Mucosa of descending colon (tissue), 3 donors: Measurements from ENCODE around the gene LHX1. TPM values are rescaled to one million over a fixed set of nuclear protein-coding genes. Genes with fewer than 3 reads are reported as not detected.

Experiments used
- ATAC-seq: fragments of 200-7000 bp; cut with Tn5 transposase; one replicate; pipeline ENCODE4 v1.9.1; 2020; ENCODE audit warnings: mild to moderate bottlenecking, moderate library complexity
- DNase-seq, 3 donors: peaks; one replicate each; pipeline ENCODE4 v3.0.0-alpha.2; 2020
- H3K36me3 ChIP-seq: fragments of 200-600 bp; one replicate; pipeline ENCODE4 v1.8.0; 2021; ENCODE audit warnings: low read depth, mild to moderate bottlenecking
- H3K4me1 ChIP-seq: fragments of 200-600 bp; one replicate; pipeline ENCODE4 v1.8.0; 2021; ENCODE audit warnings: low read depth, mild to moderate bottlenecking
- H3K4me3 ChIP-seq: fragments of 200-600 bp; one replicate; pipeline ENCODE4 v1.8.0; 2021; ENCODE audit warnings: mild to moderate bottlenecking
- H3K9me3 ChIP-seq: fragments of 200-600 bp; one replicate; pipeline ENCODE4 v1.8.0; 2021; ENCODE audit warnings: mild to moderate bottlenecking
- CTCF ChIP-seq: fragments of 200-600 bp; IDR thresholded peaks from one replicate; pipeline ENCODE4 v1.8.0; 2022; ENCODE audit warnings: antibody characterized with exemption, mild to moderate bottlenecking
- intact Hi-C, 2 donors: fragments of 100-400 bp; cut with DNase I in 1 of 2; cut with micrococcal nuclease in 1 of 2; formaldehyde crosslinking; loops; one replicate each; pipeline versions ENCODE4 v1.11.0 to v1.11.1; 2022; cut with DNase I, micrococcal nuclease
- total RNA-seq, 3 donors: library from RNA; stranded (reverse); fragmentation: NEBNext Ultra II Directional in 2 of 3; extraction: Animal tissue kit (Norgen Biotek cat#: 25700) in 2 of 3; gene quantifications; one replicate each; pipeline versions ENCODE4 v1.2.1 to v1.2.4, GENCODE V29; 2021 to 2023
- donor health status: DM: no; HTN: no; CAD: no; lungs with moderate emphysema.
- donor health status: DM: no; HTN: no; CAD: no.
- donor health status: DM: no; HTN: yes; CAD: no.

The LHX1 gene
- total RNA-seq, 3 donors from 2014 or later, result not detected

GRCh38 chr17:36950027-36950426, 12.8 kb downstream of the LHX1 start:
- Histone ChIP-seq H3K9me3 (no peaks in the 10 kb centered on the region), H3K4me1 (peaks cover 8% of the 10 kb centered on the region), H3K36me3 (no peaks in the 10 kb centered on the region), H3K4me3 (no peak overlapping the region)
- TF ChIP-seq CTCF, result no peak
- intact Hi-C loops, result no loop called here
- DNase-seq, result no peak
- ATAC-seq, result no peak

- H3K4me1 ChIP-seq, result peaks cover 8% of the 10 kb centered on the region
- TF ChIP-seq CTCF, result no peak
- no peak overlapping the region for H3K4me3 ChIP-seq
- intact Hi-C loops, result no loop called here
- no peaks in the 10 kb centered on the region for H3K36me3 ChIP-seq
- no peak for ATAC-seq
- no peaks in the 10 kb centered on the region for H3K9me3 ChIP-seq
- no peak for DNase-seq
Measured at GRCh38 chr17:36951084-36951789, 14.0 kb downstream of the LHX1 start.

- Histone ChIP-seq H3K36me3 (no peaks in the 10 kb centered on the region), H3K9me3 (no peaks in the 10 kb centered on the region), H3K4me3 (no peak overlapping the region), H3K4me1 (no peaks in the 10 kb centered on the region)
- DNase-seq (no peak), ATAC-seq (no peak)
- no peak for TF ChIP-seq CTCF
- intact Hi-C loops, result no loop called here
Measured at GRCh38 chr17:36971508-36971907, 34.2 kb downstream of the LHX1 start.

- intact Hi-C loops, result no loop called here
- ATAC-seq, result peak; percentile 39
- no peak for DNase-seq
Measured at GRCh38 chr17:36972186-36972700, 35.0 kb downstream of the LHX1 start.

GRCh38 chr17:36972905-36973304, 35.6 kb downstream of the LHX1 start:
- intact Hi-C loops, result no loop called here
- no peak overlapping the region for H3K4me3 ChIP-seq
- H3K4me1 ChIP-seq, result no peaks in the 10 kb centered on the region
- no peaks in the 10 kb centered on the region for H3K9me3 ChIP-seq
- DNase-seq (no peak), ATAC-seq (no peak)
- H3K36me3 ChIP-seq, result no peaks in the 10 kb centered on the region
- no peak for TF ChIP-seq CTCF

More at GRCh38 chr17:36972186-36972700, 35.0 kb downstream of the LHX1 start:
- no peak overlapping the region for H3K4me3 ChIP-seq
- H3K36me3 ChIP-seq, result no peaks in the 10 kb centered on the region
- no peaks in the 10 kb centered on the region for H3K4me1 ChIP-seq
- H3K9me3 ChIP-seq, result no peaks in the 10 kb centered on the region
- TF ChIP-seq CTCF, result no peak
